8988T (cell line): Measurements from ENCODE around the gene PLCH1.

Source experiments
- DNase-seq: peaks from one replicate; pipeline ENCODE4 v3.0.0; 2011

The PLCH1 gene

DNA sequence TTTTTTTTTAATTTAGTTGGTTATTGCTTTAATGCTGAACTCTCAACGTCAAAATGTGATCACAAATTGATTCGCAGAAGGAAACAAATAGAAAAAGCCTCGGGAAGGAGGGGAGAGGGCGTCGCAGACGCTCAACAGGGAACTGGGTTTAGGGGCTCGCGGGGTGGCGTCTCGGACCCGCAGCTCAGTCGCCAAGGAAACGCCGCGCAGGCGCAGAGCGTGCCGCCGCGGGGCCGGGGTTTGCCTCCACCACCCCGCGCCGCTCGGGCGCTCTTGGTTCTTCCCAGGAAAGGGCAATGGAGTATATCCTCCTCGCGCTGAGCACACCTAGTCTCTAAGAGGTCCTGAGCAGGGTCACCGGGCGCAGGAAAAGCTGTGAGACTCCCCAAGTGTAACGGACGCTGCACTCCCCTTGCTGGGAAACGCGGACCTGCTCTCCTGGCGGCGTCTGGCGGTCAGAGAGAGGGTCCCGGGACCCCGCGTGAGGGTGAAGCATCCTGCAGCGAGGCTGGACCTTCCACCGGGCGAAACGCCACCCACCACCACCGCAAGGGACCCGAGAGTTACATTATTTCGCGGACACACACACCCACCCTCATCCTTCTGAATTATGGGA is 753 bp downstream of the PLCH1 start:
- peak; percentile 82 for DNase-seq

- DNase-seq: no peak
Observed at GRCh38 chr3:155743606-155744005, 1.3 kb downstream of the PLCH1 start.

- no peak for DNase-seq
Observed at GRCh38 chr3:155742349-155742965, 2.4 kb downstream of the PLCH1 start.

GRCh38 chr3:155741603-155742002 is 3.3 kb downstream of the PLCH1 start:
- no peak for DNase-seq

GRCh38 chr3:155741101-155741500 is 3.8 kb downstream of the PLCH1 start:
- DNase-seq: no peak

DNA sequence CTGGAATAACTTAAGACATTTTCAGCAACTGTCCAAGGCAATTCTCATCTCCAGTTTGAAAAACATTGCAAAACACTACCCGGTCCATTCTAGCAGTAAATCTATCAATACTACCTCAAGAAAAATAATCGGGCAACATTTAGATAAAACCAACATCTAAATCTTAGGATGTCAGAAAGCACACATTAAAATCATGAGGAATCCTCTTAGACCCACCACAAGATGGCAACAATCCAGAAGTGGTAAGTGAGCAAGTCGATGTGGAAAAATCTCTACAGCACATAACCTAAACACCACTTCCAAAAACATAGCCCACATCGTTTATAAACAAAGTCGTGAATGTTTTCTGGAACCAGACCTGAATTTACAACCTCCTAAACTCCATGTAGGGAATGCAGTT is 5.7 kb downstream of the PLCH1 start:
- no peak for DNase-seq

DNA sequence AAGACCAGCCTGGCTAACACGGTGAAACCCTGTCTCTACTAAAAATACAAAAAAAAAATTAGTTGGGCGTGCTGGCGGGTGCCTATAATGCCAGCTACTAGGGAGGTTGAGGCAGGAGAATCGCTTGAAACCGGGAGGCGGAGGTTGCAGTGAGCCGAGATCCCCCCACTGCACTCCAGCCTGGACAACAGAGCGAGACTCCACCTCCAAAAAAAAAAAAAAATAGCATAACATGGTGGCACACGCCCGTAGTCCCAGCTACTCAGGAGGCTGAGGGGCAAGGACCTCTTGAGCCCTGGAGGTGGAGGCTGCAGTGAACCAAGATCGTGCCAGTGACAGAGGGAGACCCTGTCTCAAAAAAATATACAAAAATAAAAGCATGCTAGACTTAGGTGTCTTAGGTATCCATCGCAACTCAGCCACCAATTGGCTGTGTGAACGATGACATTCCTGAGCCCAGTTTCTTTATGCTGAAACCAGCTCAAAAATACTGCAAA is 6.2 kb downstream of the PLCH1 start:
- no peak for DNase-seq

- no peak for DNase-seq
Observed at GRCh38 chr3:155737844-155738460, 6.9 kb downstream of the PLCH1 start.

- DNase-seq: no peak
Observed at GRCh38 chr3:155736381-155736780, 8.5 kb downstream of the PLCH1 start.

DNA sequence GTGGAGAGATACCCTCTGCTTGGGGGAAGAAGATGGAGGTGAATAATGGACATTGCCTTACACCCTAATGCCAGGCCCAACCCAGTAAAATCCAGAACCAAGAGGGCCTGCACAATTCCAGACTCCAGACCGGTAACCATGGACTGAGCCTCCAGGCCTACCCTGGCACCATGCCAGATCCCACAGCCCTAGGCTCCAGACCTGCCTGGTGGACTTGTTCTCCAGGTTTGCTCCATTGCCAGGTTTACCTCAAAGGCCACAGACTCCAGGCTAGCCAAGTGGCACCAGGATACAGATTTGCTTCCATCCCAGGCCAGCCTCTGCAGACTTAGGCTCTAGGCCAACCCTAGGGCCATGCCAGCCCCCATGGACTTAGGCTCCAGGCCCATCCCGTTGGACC is 14.0 kb downstream of the PLCH1 start:
- DNase-seq: no peak

DNA sequence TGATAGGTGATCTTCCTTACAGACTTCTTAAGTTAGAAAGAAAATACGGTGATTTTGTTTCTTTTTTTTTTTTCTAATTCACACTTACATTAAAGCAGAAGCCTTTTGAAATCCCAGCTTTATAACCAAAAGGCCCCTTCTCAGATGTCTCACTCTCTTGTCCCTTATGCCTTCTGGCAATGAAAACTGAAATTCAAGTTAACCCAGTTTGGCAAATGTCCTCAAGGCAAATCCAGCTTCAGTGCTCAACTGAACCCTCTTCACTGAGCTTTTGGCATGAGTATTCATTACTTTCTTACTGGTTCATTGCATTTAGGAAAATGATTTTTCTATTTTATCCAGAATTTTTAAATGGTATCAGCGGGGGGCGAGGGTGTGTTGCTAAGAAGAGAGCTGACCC is 17.0 kb downstream of the PLCH1 start:
- no peak for DNase-seq

DNA sequence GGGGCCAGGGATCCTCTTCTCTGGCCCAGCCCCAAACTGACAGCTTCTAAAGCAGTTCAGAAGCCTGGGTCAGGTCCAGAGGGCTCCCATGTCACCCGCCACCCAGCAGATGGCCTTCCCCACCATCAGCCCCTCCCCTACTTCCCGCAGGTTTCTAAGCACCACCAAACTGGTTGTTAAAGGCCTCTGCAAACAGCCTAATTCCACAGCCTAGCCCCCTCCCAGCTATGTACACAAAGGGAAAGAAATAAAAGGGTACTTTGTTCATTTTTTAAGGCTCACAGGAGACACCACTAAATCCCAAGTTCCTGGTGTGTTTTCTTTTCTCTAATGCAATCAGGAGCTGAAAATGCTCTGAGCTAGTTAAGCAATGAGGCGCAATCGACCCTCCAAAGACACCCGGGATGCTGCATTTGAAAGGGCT is 30.6 kb downstream of the PLCH1 start:
- no peak for DNase-seq

- DNase-seq: no peak
Observed at GRCh38 chr3:155712008-155712407, 32.9 kb downstream of the PLCH1 start.

DNA sequence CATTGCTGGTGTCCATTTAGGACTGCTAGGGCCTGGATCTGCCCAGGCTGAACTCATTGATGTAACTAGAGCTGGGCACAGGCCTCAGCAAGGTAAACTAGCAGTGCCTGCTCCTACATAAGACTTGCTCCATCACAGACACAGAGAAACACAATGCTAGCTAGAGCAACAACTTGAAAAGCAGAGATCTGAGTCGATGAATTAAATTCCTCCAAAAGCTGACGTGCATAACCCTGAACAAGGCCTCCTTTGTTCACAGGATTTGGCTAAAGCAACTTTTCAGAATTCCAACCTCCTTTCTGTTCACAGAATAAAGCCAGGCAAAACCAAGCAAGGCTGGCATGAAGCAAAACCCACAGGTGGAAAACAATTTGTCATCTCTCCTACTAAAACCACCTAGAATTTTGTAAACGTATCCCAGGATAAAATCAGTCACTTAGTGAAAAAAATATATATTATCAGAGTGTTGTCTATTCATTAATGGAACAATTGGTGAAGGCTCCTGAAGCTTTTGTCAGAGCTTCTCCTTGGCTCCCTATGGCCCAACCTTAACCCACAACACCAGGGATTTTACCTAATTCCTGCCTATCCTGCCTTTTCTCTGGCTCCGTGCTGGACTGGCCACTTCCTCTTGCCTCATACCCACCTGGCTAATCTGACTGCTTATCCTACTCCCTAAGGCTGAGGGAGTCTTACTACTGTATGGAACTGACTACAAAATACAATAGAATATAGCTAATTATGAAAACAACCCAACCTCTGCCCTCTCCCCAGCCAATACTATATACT is 39.9 kb downstream of the PLCH1 start:
- DNase-seq: no peak

DNA sequence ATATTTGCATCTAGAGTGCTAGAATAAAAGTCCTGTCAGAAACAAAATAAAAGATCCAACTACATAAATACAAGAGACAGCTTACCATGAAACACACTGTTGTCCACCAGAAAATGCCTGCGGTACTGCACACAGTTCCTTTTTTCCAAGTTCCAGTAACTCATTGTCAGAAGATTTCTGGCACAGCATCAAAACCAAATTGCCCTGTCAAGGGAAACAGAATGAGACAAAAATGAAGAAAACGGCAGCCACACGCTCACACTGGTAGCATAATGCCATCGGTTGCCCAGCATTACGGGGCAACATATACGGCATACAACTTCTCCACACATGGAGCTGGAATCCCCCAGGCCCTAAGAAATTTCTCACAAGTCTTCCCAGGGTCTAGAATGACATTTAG is 40.8 kb downstream of the PLCH1 start:
- DNase-seq: no peak

- DNase-seq: no peak
Observed at GRCh38 chr3:155702745-155703591, 41.9 kb downstream of the PLCH1 start.

DNA sequence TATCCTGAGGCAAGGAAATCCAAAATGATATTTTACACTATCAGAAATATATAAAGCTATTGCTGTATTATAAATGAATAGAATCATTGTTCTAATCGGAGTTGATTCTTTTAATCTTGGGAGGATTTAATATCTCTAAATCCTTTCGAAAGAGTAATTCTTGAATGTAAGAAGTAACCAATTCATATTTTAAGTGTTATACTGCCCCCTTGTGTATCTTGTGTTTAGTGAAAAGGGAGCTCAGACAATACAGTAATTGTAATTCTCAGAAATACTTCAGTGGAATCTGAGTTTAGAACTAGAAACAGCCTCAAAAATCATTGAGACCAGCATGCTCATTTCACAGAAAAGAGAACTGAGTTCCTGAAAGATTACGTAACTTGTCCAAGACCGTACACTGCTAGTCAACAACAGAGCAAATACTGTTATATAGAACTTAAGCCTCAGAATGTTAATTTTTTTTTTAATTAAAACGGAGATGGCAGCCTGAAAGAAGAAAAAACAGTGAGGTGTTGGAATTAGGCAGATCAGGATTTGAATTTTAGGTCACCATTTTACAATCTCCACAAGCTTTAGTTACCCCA is 42.9 kb downstream of the PLCH1 start:
- no peak for DNase-seq

GRCh38 chr3:155697542-155697941 is 47.3 kb downstream of the PLCH1 start:
- DNase-seq: no peak

DNA sequence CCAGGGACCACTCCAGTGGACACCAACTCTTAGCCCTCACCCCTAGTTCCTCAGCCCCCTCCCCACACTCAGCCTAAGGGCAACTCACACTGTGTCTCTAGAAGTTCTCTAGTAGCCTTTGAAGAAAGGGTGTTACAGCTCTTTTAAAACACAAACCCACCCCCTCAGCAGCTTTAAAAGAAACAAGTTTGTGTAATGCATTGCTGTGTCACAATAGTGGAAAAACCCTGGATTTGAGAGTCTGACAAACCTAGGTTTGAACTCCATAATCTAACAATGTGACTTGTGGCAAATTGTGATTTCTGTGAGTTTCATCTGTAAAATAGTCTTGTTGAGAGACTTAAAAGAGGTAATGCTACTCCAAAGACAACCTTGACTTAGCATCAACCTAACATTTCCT is 54.0 kb downstream of the PLCH1 start:
- DNase-seq: no peak

- DNase-seq: no peak
Observed at GRCh38 chr3:155688481-155688880, 56.4 kb downstream of the PLCH1 start.

DNA sequence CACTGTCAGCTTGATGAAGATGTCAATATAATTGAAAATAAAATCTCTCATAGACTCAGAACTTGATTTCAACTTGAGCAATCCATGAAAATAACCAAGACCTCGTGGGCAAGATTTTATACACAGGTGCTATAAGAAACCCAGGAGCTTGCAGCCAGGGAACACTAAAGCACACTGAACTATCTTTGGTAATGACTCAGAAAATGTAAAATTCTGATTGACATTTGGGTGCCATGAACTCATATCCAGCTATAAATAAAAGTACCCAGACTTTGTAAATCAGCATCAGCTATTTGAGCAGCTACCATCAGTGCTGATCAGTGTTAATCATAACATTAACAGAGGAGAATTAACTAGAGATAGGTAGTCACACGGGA is 61.5 kb downstream of the PLCH1 start:
- DNase-seq: no peak
